HEK293T (cell line): ENCODE results near the gene PHACTR3.

ENCODE experiments used
- SP1 ChIP-seq: fragments of 450-650 bp; IDR thresholded peaks from 2 replicates; pipeline ENCODE4 v1.6.1; 2017
- SUZ12 ChIP-seq: fragments of 450-650 bp; IDR thresholded peaks from 2 replicates; pipeline ENCODE4 v1.6.1; 2016; ENCODE audit warnings: mild to moderate bottlenecking

GRCh38 chr20:59591061-59591460 is 13.3 kb upstream of the PHACTR3 start:
- TF ChIP-seq SUZ12 (no peak), SP1 (no peak)
